NCI-H2107 treated with DMSO at 0.1 percent for 48 hours (cell line): ENCODE measurements around the gene NDUFA13.

Source experiments
- DNase-seq: peaks from one replicate; lab custom pipeline; 2025; ENCODE audit not compliant: unreplicated experiment; lab: John Stamatoyannopoulos, UW

NDUFA13 gene

DNA sequence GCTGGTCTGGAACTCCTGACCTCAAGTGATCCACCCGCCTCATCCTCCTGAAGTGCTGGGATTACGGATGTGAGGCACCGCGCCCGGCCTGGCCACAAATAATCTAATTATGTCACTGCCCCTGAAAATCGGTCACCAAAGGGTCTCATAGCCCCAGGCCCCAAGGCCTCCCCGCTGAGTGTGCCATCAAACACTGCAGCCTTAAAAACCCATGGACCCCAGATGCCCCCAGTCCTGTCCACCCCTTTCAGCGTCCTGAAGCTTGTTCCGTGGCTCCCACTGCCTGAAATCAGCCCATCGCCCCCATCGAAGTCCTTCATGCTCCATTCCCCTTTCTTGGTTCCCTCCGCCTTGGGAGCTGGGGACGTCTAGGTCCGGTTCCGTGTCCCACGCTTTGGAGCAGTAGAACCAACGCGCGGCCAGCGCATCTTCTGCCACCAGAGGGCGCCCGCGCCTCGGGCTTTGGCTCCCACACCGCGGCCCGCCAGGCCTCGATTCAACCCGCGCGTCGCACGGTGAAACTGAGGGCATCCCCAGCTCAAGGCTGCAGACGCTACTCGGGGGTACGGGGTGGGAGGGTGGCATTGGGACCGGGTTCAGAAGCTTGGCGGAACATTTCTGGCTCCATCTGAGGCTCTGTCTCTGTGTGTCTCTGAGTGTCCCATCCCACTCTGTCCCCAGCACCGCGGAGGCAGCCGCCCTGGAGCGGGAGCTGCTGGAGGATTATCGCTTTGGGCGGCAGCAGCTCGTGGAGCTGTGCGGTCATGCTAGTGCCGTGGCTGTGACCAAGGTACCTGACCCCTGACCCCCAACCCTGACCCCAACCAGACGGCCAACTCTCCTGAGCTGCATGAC is 16.2 kb downstream of the NDUFA13 start:
- DNase-seq = peak; percentile 13

GRCh38 chr19:19532806-19533701 is 17.0 kb downstream of the NDUFA13 start:
- no peak for DNase-seq

DNA sequence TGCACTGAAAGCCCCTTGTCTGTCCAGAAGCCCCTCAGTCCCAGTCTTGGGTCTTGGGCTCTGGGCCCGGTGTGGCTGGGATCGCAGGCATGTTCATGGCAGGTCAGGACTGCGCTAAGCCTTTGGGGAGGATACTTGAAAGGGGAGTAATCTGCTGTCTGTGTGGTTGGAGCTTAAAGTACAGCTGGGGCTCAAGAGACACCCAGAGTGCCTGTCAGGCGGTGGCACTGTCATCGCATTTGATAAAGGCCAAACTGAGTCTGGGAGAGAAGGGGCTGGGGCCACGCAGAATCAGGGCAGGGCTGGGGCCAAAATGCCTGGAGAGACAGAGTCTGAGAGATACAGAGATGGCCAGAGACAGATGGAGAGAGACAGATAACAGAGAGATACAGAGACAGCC is 17.8 kb downstream of the NDUFA13 start:
- no peak for DNase-seq

- DNase-seq = no peak
Observed at GRCh38 chr19:19534556-19535265, 18.7 kb downstream of the NDUFA13 start.

DNA sequence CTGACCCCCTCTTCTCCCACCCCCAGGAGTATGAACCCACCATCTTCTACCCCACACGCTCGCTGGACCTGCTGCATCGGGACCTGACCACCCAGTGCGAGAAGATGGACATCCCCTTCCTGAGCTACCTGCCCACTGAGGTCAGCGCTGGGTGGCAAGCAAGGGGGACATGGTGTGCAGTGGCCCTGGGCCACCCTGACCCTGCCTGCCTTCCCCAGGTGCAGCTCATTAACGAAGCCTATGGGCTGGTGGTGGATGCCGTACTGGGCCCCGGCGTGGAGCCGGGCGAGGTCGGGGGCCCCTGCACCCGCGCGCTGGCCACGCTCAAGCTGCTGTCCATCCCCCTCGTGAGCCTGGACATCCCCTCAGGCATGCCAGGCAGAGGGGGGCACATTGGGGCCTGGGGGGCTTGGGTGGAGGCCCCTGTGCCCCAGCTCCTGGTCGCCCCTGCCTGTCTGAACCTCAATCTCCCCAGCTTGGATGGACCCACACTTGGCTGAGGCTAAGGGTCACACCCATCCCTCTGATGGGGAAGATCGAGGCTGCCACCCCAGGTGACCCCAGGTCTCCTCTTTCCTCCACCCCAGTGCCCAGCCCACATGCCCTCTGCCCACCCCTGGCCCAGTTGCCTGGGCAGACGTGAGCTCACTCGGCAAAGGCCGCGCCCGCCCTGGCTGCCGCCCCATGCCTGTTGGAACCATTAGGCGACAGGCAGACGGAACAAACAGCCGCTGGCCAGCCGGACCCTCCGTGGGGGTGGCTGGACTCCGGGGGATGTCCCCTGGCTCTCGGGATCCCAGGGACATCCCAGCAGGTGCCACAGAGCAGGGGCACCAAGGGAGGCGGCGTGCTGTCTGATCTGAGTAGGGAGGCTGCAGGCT is 19.5 kb downstream of the NDUFA13 start:
- no peak for DNase-seq

DNA sequence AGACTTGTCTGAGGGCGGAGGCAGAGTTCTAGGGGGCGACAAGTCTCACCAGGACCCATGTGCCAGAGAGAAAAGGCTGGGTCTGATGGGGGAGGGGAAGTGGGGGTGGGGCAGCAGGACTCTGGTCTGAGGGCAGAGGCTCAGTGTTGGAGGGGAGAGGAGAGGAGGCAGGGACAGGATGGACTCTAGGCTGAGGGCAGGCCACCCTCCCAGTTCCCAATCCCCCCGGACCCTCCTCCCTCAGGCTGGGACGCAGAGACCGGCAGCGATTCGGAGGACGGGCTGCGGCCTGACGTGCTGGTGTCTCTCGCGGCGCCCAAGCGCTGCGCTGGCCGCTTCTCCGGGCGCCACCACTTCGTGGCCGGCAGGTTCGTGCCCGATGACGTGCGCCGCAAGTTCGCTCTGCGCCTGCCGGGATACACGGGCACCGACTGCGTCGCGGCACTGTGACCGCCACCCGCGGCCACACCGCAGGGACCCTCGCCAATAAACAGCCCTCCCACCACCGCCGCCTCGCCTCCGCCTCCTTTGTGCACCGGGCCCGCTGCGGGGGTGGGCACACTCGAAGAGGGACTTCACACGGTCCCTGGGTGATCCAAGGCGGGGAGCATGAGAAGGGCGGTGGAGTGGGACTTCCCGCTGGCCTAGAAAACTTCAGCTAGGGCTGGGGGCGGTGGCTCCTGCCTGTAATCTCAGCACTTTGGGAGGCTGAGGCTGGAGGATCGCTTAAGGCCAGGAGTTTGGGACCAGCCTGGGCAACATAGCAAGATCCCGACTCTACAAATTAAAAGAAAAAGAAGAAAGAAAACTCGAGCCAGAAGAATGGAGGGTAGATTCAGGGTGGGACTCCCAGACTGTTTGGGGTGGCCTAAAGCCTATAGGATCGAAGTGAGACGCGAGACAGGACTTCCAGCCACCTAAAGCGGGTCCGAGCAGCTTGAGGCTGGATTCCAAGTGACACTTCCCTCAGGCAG is 21.3 kb downstream of the NDUFA13 start:
- no peak for DNase-seq

- DNase-seq = no peak
Observed at GRCh38 chr19:19538061-19538784, 22.2 kb downstream of the NDUFA13 start, which contains the start of gene CILP2. TSS of gene CILP2 (plus strand) at chr19:19538265. CDS start at chr19:19538350, 85 bp downstream.

- DNase-seq = no peak
Observed at GRCh38 chr19:19538785-19539166, 22.8 kb downstream of the NDUFA13 start.

DNA sequence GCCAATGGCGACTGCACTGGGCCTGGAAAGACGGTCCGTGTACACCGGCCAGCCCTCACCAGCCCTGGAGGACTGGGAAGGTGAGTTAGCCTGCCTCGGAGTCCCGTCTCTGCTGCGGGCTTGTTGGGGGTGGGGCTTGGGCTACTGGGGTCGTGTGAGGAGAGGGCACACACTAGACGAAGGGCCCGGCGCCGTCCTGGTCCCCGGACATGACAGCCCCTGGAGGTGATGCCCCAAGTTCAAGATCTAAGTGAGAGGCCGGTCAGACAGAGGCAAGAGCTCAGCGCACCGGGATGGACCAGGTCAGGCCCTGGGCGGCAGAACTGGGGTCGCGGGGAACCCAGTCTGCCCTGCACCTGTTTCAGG is 23.7 kb downstream of the NDUFA13 start:
- no peak for DNase-seq

DNA sequence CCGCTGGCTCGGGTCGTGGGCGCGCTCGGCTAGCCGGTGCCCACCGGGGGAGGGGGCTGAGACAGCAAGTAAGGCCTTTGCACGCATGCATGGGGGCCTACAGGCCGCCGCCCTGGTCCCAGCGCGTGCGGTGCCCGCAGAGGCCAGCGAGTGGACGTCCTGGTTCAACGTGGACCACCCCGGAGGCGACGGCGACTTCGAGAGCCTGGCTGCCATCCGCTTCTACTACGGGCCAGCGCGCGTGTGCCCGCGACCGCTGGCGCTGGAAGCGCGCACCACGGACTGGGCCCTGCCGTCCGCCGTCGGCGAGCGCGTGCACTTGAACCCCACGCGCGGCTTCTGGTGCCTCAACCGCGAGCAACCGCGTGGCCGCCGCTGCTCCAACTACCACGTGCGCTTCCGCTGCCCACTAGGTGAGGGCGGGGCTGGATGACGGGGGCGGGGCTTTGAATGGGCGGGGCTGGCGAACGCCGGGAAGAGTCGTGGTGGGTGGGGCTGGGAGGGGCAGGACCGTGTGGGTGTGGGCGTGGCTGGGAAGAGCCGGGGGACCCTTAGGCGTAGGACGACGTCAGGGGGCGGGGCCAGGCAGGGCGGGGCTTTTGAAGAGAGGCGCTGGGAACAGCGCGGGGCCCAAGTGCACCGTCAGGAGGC is 24.2 kb downstream of the NDUFA13 start:
- no peak for DNase-seq

DNA sequence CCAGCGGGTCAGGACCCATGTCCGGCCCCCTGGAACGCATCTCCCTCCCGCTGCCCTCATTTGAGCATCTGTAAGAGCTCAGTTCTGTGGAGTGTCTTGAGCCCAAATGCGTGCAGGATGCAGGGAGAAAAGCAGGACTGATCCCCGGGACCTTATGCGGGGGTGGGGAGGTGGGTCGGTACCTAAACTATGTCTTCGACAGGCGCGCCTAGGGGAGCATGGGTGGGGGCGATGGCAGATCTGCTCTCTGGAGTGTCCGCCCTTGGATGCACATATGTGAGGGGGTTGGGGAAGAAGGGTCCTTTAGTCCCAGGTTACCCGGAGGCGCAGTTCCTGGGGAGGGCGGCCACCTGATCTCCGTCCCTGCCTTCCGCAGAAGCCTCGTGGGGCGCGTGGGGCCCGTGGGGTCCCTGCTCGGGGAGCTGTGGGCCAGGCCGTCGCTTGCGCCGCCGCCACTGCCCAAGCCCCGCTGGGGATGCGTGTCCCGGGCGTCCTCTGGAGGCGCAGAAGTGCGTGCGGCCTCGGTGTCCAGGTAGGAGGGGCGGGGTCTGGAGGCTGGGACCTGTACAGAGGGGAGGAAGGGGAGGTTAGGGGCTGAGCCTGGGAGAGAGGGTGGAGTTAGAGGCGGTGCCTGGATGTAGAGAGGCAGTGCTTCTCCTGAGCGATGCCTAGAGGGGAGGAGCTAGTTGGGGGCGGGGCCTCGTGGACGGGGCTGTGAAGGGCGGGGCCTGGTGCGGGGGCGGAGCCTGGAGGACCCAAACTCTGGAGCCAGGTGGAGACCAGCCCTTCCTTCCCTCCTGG is 24.9 kb downstream of the NDUFA13 start:
- no peak for DNase-seq

- DNase-seq = no peak
Observed at GRCh38 chr19:19541616-19542015, 25.6 kb downstream of the NDUFA13 start.

DNA sequence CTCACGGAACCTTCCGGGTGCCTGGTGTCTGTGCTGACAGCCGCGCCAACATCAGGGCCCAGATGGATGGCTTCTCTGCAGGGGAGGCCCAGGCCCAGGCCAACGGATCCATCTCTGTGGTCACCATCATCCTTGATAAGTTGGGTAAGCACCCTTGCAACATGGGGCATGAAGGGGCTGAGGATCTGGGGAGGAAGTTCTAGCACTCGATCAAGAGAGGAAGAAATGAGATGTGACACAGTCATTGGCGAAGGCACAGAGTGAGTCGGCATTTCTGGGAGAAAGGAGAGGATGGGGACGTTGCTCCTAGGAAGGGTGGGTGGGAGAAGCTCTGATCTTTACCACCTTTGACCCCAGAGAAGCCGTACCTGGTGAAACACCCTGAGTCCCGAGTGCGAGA is 26.5 kb downstream of the NDUFA13 start:
- DNase-seq = no peak

DNA sequence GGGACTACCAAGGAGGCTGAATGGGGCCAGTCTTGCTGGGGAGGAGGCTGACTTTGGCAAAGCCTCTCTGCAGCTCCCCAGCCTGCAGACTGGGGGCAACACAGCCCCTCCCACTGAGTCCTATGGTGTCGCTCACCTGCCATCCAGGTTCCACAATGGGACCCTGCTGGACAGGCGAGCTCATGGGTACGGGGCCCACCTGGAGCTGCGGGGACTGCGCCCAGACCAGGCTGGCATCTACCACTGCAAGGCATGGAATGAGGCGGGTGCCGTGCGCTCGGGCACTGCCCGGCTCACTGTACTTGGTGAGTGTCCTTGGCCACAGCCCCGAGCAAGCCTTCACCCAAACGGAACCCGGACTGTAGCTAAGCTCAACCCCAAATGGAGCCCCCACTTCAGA is 27.1 kb downstream of the NDUFA13 start:
- DNase-seq = no peak

DNA sequence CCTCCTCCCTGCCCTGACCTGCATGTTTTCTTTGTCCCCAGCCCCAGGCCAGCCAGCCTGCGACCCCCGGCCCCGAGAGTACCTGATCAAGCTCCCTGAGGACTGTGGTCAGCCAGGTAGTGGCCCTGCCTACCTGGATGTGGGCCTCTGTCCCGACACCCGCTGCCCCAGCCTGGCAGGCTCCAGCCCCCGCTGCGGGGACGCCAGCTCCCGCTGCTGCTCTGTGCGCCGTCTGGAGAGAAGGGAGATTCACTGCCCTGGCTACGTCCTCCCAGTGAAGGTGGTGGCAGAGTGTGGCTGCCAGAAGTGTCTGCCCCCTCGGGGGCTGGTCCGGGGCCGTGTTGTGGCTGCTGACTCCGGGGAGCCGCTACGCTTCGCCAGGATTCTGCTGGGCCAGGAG is 27.6 kb downstream of the NDUFA13 start:
- DNase-seq = no peak

GRCh38 chr19:19544257-19544953 is 28.4 kb downstream of the NDUFA13 start:
- DNase-seq = no peak
